Endothelial cell of umbilical vein (primary cell): ENCODE measurements around the gene UBB. TPM values are rescaled to one million over a fixed set of nuclear protein-coding genes. Genes with fewer than 3 reads are reported as not detected.
"Not testable (repeated sequence)": the region's sequence is repeated elsewhere in the genome, so short reads cannot be mapped to it uniquely, and the experiment has no call there.

Experiments used
- BruUV-seq: library from RNA; stranded (reverse); fragments of 400-500 nt; replicated peaks from 2 replicates; lab custom pipeline; 2021; lab: Mats Ljungman, UMichigan
- CTCF ChIA-PET: fragments of 300-600, 350-600 bp; sonication (Branson Sonifier 250); formaldehyde crosslinking; loops from one replicate; lab custom pipeline; 2021; ENCODE audit warnings: antibody characterized with exemption, inconsistent platforms; lab: Charles Lee
- POLR2A ChIA-PET: fragments of 300-600, 350-600 bp; sonication (Branson Sonifier 250); formaldehyde crosslinking; loops from one replicate; lab custom pipeline; 2021; ENCODE audit warnings: antibody characterized with exemption, inconsistent platforms; lab: Charles Lee
- DNase-seq: peaks from one replicate; pipeline ENCODE4 v3.0.0-alpha.2; 2011; ENCODE audit warnings: low read depth, low spot score
- FAIRE-seq: peaks from 2 replicates; lab custom pipeline; 2011; peaks lifted over from hg19 to GRCh38; lab: Jason Lieb, UNC
- H2AFZ ChIP-seq: 2 replicates; pipeline ENCODE4 v1.6.0; 2012; ENCODE audit warnings: low read depth, low read length, control low read depth, inconsistent platforms
- H3K27ac ChIP-seq: 2 replicates; pipeline ENCODE4 v1.5.1; 2011; ENCODE audit warnings: low read depth, mild to moderate bottlenecking, control low read depth, low read length, moderate library complexity; ENCODE audit not compliant: insufficient read depth
- H3K27me3 ChIP-seq, 2 experiments: 2 replicates each; pipeline versions ENCODE4 v1.6.0 to v1.6.1; 2011; ENCODE audit warnings: low read length in 2 of 2, mixed read lengths in 1 of 2; ENCODE audit not compliant: control insufficient read depth in 2 of 2, insufficient read depth in 2 of 2
- H3K36me3 ChIP-seq, 2 experiments: 2 replicates in 1 of 2; 3 replicates in 1 of 2; pipeline ENCODE4 v1.5.1; 2011; ENCODE audit warnings: low read length in 2 of 2, mild to moderate bottlenecking in 1 of 2, moderate library complexity in 1 of 2; ENCODE audit not compliant: control insufficient read depth in 2 of 2, insufficient read depth in 2 of 2; ENCODE audit errors: extremely low read depth in 1 of 2
- H3K4me1 ChIP-seq: 3 replicates; pipeline ENCODE4 v1.5.1; 2011; ENCODE audit warnings: mild to moderate bottlenecking, low read length; ENCODE audit not compliant: control insufficient read depth, insufficient read depth; ENCODE audit errors: extremely low read depth
- H3K4me2 ChIP-seq: 2 replicates; pipeline ENCODE4 v1.6.1; 2011; ENCODE audit warnings: low read length, control low read depth, mixed read lengths; ENCODE audit not compliant: insufficient read depth
- H3K4me3 ChIP-seq, 3 experiments: fragments of 200-600 bp in 1 of 3; sonication (generic), shearing (Covaris generic) in 1 of 3; replicated peaks in 1 of 3; 2 replicates each; pipeline ENCODE4 v1.5.1; 2011 to 2016; ENCODE audit warnings: control low read depth in 3 of 3, low read length in 3 of 3, mild to moderate bottlenecking in 2 of 3, inconsistent platforms in 1 of 3, low read depth in 1 of 3, moderate library complexity in 1 of 3; ENCODE audit not compliant: insufficient read depth in 1 of 3
- H3K79me2 ChIP-seq: 2 replicates; pipeline ENCODE4 v1.6.0; 2012; ENCODE audit warnings: low read length, inconsistent platforms; ENCODE audit not compliant: control insufficient read depth, insufficient read depth
- H3K9ac ChIP-seq: replicated peaks from 2 replicates; pipeline ENCODE3; 2011; ENCODE audit warnings: low read length, control low read depth; ENCODE audit not compliant: insufficient read depth; ENCODE audit errors: extremely low read depth
- H3K9me1 ChIP-seq: replicated peaks from 3 replicates; pipeline ENCODE4 v1.6.0; 2011; ENCODE audit warnings: mild to moderate bottlenecking, low read length; ENCODE audit not compliant: control insufficient read depth, insufficient read depth; ENCODE audit errors: extremely low read depth
- H3K9me3 ChIP-seq: replicated peaks from 2 replicates; pipeline ENCODE4 v1.5.1; 2012; ENCODE audit warnings: low read length, inconsistent platforms; ENCODE audit not compliant: control insufficient read depth, insufficient read depth
- H4K20me1 ChIP-seq: replicated peaks from 2 replicates; pipeline ENCODE3; 2011; ENCODE audit warnings: mild to moderate bottlenecking, low read length; ENCODE audit not compliant: control insufficient read depth, insufficient read depth; ENCODE audit errors: extremely low read depth
- CTCF ChIP-seq, 2 donors: IDR thresholded peaks; 1 replicate in 1 of 2; 2 replicates in 1 of 2; pipeline ENCODE4 v1.5.1; 2011; ENCODE audit warnings: low read length in 2 of 2, mild to moderate bottlenecking in 2 of 2, moderate library complexity in 2 of 2, control low read depth in 1 of 2, inconsistent platforms in 1 of 2, low read depth in 1 of 2; ENCODE audit not compliant: insufficient read depth in 1 of 2; ENCODE audit errors: extremely low read depth in 1 of 2
- EZH2 ChIP-seq: IDR thresholded peaks from 2 replicates; pipeline ENCODE4 v1.6.1; 2012; ENCODE audit warnings: borderline replicate concordance, low read depth, mild to moderate bottlenecking, moderate library complexity, low read length, inconsistent platforms; ENCODE audit not compliant: severe bottlenecking
- FOS ChIP-seq: IDR thresholded peaks from 2 replicates; pipeline ENCODE4 v1.6.1; 2011; ENCODE audit warnings: mild to moderate bottlenecking, low read length, moderate library complexity, borderline replicate concordance; ENCODE audit not compliant: insufficient read depth
- GATA2 ChIP-seq: IDR thresholded peaks from 2 replicates; pipeline ENCODE4 v1.7.0; 2011; ENCODE audit warnings: low read depth, mild to moderate bottlenecking, moderate library complexity, mixed read lengths, low read length; ENCODE audit not compliant: insufficient read length, insufficient read depth
- JUN ChIP-seq: IDR thresholded peaks from 2 replicates; pipeline ENCODE4 v1.6.1; 2011; ENCODE audit warnings: borderline replicate concordance, low read depth; ENCODE audit not compliant: insufficient read length, insufficient read depth
- MAX ChIP-seq: IDR thresholded peaks from 2 replicates; pipeline ENCODE4 v1.6.1; 2011; ENCODE audit not compliant: insufficient read depth, insufficient read length
- MYC ChIP-seq: IDR thresholded peaks from one replicate; pipeline ENCODE4 v1.6.1; 2011; ENCODE audit warnings: mild to moderate bottlenecking, low read depth, low read length
- POLR2A ChIP-seq: IDR thresholded peaks from 2 replicates; pipeline ENCODE4 v1.6.1; 2012; ENCODE audit warnings: low read depth, mild to moderate bottlenecking, control low read depth, low read length
- POLR2AphosphoS5 ChIP-seq: IDR thresholded peaks from 2 replicates; pipeline ENCODE4 v1.6.1; 2012; ENCODE audit warnings: low read depth, mild to moderate bottlenecking, control low read depth, low read length, moderate library complexity; ENCODE audit not compliant: insufficient read depth
- dilution Hi-C: fragments of 300-500 bp; cut with MboI; formaldehyde crosslinking; loops from one replicate; pipeline ENCODE4 v1.15.0; 2019; ENCODE audit warnings: low sequenced_read_pairs; ENCODE audit not compliant: extremely low pct_ligation_motif_present
- intact Hi-C: fragments of 100-400 bp; cut with micrococcal nuclease; formaldehyde crosslinking; loops from one replicate; pipeline ENCODE4 v1.10.0; 2022
- polyA plus RNA-seq, 4 experiments: library from polyadenylated mRNA; depleted of rRNA in 3 of 4; stranded (reverse) in 3 of 4; unstranded in 1 of 4; fragments of >200 nt; gene quantifications; 2 replicates each; pipeline versions ENCODE4 v1.2.1 to v1.2.3, GENCODE V29; 2011 to 2012; ENCODE audit warnings: missing spikeins in 1 of 4
- total RNA-seq: library from RNA; stranded (reverse); gene quantifications from 2 replicates; pipeline ENCODE4 v1.2.3, GENCODE V29; 2021

The UBB gene
- total and polyA plus RNA-seq, 2 donors (not counting 3 experiments of a cell fraction or from before 2014, with no cell fraction given) = 1,294 to 1,683 TPM

- dilution Hi-C loops = no loop called here
- no peaks in the 10 kb centered on the region for H3K27me3 ChIP-seq
- no TSS peak for BruUV-seq
- ChIA-PET POLR2A (interaction anchor here (0.5 to 1.1 kb wide), 2 partner anchors 46 to 54 kb away, joined by 3 read pairs; no protein-coding TSS in a partner anchor), CTCF (interaction anchor here (1.6 to 3.5 kb wide), 3 partner anchors 21 to 137 kb away, joined by 5 to 19 read pairs (median 9); no protein-coding TSS in a partner anchor)
- H4K20me1 ChIP-seq = no peaks in the 10 kb centered on the region
- peaks cover 24% of the 10 kb centered on the region for H3K79me2 ChIP-seq
- no peak for FAIRE-seq
- intact Hi-C loops = no loop called here
- H3K9me3 ChIP-seq = no peaks in the 10 kb centered on the region
- TF ChIP-seq GATA2 = no peak
- TF ChIP-seq POLR2A = no peak
- no peak for TF ChIP-seq MAX
- no peak for TF ChIP-seq EZH2
- no peak for TF ChIP-seq POLR2AphosphoS5
- no peak for TF ChIP-seq JUN
- TF ChIP-seq FOS = no peak
- no peak for TF ChIP-seq CTCF (IDR thresholded peaks at IDR 0.05; ENCODE audit: extremely low read depth in 1 of 2, insufficient read depth in 1 of 2, low read depth in 1 of 2, low read length in 2 of 2)
- no peak for TF ChIP-seq MYC
- no peak overlapping the region for H3K4me3 ChIP-seq
- no peak overlapping the region for H3K9ac ChIP-seq
- H3K9me1 ChIP-seq = no peaks in the 10 kb centered on the region
- peaks cover 0 to 12% of the 10 kb centered on the region in 2 experiments for H3K36me3 ChIP-seq
- peaks cover 4% of the 10 kb centered on the region for H3K4me1 ChIP-seq
- H2AFZ ChIP-seq = no peak overlapping the region
- no peak overlapping the region for H3K4me2 ChIP-seq
- DNase-seq = no peak
- no peak overlapping the region for H3K27ac ChIP-seq
These were observed 3.7 kb downstream of the UBB start for GRCh38 chr17:16384557-16384956.

DNA sequence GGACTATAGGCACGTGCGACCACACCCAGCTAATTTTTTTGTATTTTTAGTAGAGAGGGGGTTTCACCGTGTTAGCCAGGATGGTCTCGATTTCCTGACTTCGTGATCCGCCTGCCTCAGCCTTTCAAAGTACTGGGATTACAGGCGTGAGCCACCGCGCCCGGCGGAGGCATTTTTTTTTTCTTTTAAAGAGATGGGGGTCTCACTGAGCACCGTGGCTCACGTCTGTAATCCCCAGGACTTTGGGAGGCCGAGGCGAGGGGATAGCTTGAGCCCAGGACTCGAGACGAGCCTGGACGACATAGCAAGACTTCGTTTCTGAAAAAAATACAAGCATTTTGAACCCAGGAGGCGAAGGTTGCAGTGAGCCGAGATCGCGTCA lies 5.2 kb downstream of the UBB start:
- H3K4me3 ChIP-seq, H3K9ac ChIP-seq, H4K20me1 ChIP-seq, H3K4me1 ChIP-seq, H3K27me3 ChIP-seq, DNase-seq, H3K4me2 ChIP-seq, dilution Hi-C loops, BruUV-seq, H2AFZ ChIP-seq, H3K9me3 ChIP-seq, H3K27ac ChIP-seq, H3K9me1 ChIP-seq, FAIRE-seq: not testable (repeated sequence)
- CTCF ChIA-PET = interaction anchor here (0.8 to 3.5 kb wide), 9 partner anchors 22 to 136 kb away, joined by 3 to 19 read pairs (median 4); no protein-coding TSS in a partner anchor
- H3K79me2 ChIP-seq = peaks cover 24% of the 10 kb centered on the region
- POLR2A ChIA-PET = interaction anchor here (0.9 kb wide), 2 partner anchors 21 to 135 kb away, joined by 4 read pairs; no protein-coding TSS in a partner anchor
- intact Hi-C loops = loop anchor here (1.0 to 2.0 kb wide), 3 partner anchors 55 to 135 kb away; no protein-coding TSS in a partner anchor
- peaks cover 0 to 12% of the 10 kb centered on the region in 2 experiments for H3K36me3 ChIP-seq
